Stimulated activated CD8-positive, alpha-beta memory T cell treated with anti-CD3 and anti-CD28 coated beads, Interleukin-12 subunit alpha, Interleukin-12 subunit beta, amount 100 ng/mL, for 24 hours (primary cell): ENCODE results near the gene PRDM13.
"Not testable (repeated sequence)": the region's sequence is repeated elsewhere in the genome, so short reads cannot be mapped to it uniquely, and the experiment has no call there.

Experiments
- DNase-seq: peaks from one replicate; pipeline ENCODE4 v3.0.0-alpha.2; 2020; ENCODE audit errors: extremely low read depth

The PRDM13 gene

GRCh38 chr6:99603421-99604165 lies 3.0 kb upstream of the PRDM13 start:
- no peak for DNase-seq

GRCh38 chr6:99604166-99605073 lies 2.2 kb upstream of the PRDM13 start:
- no peak for DNase-seq

- no peak for DNase-seq
Measured at GRCh38 chr6:99605074-99605734, 1.4 kb upstream of the PRDM13 start.

GRCh38 chr6:99605911-99606655 lies 550 bp upstream of the PRDM13 start:
- DNase-seq = no peak

GRCh38 chr6:99607416-99608036 lies 893 bp downstream of the PRDM13 start:
- no peak for DNase-seq

- DNase-seq = no peak
Measured at GRCh38 chr6:99608059-99608885, 1.6 kb downstream of the PRDM13 start.

GRCh38 chr6:99608886-99609482 lies 2.4 kb downstream of the PRDM13 start:
- DNase-seq = no peak

- no peak for DNase-seq
Measured at GRCh38 chr6:99609905-99610489, 3.4 kb downstream of the PRDM13 start.

GRCh38 chr6:99611148-99611547 lies 4.5 kb downstream of the PRDM13 start:
- DNase-seq = no peak

GRCh38 chr6:99612551-99613408 lies 6.1 kb downstream of the PRDM13 start:
- DNase-seq = no peak

GRCh38 chr6:99613409-99613704 lies 6.7 kb downstream of the PRDM13 start:
- no peak for DNase-seq

GRCh38 chr6:99613705-99614429 lies 7.2 kb downstream of the PRDM13 start:
- DNase-seq = no peak

GRCh38 chr6:99614430-99615186 lies 8.0 kb downstream of the PRDM13 start:
- DNase-seq = no peak

GRCh38 chr6:99617131-99617530 lies 10.5 kb downstream of the PRDM13 start:
- no peak for DNase-seq

- no peak for DNase-seq
Measured at GRCh38 chr6:99618649-99619408, 12.2 kb downstream of the PRDM13 start.

- DNase-seq = no peak
Measured at GRCh38 chr6:99619409-99619762, 12.8 kb downstream of the PRDM13 start.

GRCh38 chr6:99622044-99622443 lies 15.4 kb downstream of the PRDM13 start:
- not testable (repeated sequence) for DNase-seq
